GM19324 (cell line): ENCODE results near the gene LPGAT1.
"Not testable (repeated sequence)": the region's sequence is repeated elsewhere in the genome, so short reads cannot be mapped to it uniquely, and the experiment has no call there.

Experiments used
- ATAC-seq: cut with Tn5 transposase; IDR thresholded peaks from one replicate; pipeline ENCODE4 v1.9.1; 2021; ENCODE audit warnings: mild to moderate bottlenecking, moderate library complexity; ENCODE audit not compliant: unreplicated experiment, low FRiP score

Gene LPGAT1

GRCh38 chr1:211830328-211831142 is at the start of gene LPGAT1:
Gene LPGAT1 (minus strand): TSS chr1:211830763. CDS start chr1:211829296, 1,467 bp downstream.
- peak; percentile 77 for ATAC-seq

DNA sequence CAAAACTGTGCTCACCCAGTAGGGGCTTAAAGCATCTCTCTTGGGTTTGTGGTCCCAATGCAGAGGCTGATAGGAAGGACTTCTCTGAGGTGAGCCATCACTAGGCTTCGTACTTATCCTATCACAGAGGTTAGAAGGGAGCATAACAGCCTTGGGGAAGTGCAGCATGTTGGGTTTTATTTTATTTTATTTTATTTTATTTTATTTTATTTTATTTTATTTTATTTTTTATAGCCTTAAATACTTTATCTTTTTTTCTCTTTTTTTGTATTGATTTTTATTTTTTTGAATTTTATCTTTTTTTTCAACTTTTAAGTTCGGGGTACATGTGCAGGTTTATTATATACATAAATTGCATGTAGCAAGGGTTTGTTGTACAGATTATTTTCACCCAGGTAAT is 48.9 kb upstream of the LPGAT1 start:
- ATAC-seq, result no peak

- ATAC-seq, result no peak
Observed at GRCh38 chr1:211876851-211877590, 46.5 kb upstream of the LPGAT1 start.

- ATAC-seq, result no peak
Observed at GRCh38 chr1:211875541-211875940, 45.0 kb upstream of the LPGAT1 start.

GRCh38 chr1:211874521-211875347 is 44.2 kb upstream of the LPGAT1 start:
- ATAC-seq, result no peak

- ATAC-seq, result not testable (repeated sequence)
Observed at GRCh38 chr1:211873731-211874130, 43.2 kb upstream of the LPGAT1 start.

DNA sequence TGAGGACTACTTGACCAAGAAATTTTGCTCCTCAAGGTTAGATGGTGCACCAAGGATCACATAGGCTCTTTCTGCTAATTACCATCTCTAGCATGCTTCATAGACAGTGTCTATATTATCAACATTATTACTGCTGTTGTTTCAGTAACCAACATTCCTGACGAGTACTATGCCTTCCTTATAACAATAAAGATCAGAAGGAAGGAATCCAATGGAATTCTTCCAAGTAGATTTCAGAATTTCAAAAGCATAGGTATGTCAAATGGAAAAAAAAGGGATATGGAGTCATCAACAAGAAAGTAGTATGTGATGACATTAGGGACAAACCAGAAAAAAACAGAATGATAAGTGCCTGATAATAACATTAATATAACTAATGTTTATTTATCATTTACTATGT is 39.6 kb upstream of the LPGAT1 start:
- no peak for ATAC-seq

DNA sequence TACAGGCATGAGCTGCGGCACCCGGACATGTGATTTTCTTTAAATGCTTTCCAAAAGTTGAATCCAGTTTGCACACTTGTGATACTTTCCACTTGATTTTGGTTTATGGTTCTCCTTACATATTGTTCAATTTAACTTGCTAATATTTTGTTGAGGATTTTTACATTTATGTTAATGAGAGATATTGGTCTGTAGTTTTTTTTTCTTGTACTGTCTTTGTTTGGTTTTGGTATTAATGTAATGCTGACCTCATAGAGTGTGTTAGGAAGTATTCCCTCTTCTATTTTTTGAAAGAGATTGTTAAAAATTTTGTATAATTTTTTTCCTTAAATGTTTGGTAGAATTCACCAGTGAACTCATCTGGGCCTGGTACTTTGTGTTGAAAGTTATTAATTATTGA is 34.6 kb upstream of the LPGAT1 start:
- ATAC-seq, result no peak

DNA sequence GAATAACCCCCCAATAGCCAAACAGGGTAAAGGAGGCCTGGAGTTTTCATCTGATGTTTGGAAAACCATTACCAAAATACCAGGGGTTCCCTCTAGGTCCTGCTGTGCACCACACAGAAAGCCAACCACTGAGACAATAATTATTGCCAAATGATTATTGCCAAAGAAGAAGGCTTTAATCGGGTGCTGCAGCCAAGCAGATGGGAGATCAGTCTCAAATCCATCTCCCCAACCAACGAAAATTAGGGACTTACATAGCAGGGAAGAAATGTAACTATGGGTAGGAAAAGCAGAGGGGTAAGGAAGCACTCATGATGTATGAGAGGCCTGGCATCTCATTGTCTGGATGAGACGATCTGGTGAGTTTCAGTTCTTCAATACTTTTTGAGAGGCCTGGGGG is 28.8 kb upstream of the LPGAT1 start:
- no peak for ATAC-seq

DNA sequence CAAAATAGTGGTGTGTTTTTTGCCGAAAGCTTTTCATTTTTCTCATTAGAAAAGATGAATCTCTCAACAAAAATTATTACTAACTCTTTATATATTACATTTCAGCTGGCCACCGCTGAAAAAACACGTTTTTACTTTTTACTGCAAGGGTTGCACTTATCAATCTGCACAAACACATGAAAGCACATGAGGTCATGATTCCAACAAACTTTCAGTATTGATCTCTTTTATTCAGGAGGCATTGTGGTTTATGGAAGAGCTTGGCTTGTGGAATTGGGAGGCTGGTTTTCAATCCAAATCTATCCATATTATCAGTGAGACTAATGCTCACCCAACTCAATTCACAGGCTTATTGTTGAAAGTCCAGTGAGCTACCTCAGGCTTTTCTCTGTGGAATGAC is 20.6 kb upstream of the LPGAT1 start:
- ATAC-seq, result no peak

GRCh38 chr1:211843507-211844298 is 13.1 kb upstream of the LPGAT1 start:
- no peak for ATAC-seq

- no peak for ATAC-seq
Observed at GRCh38 chr1:211843018-211843417, 12.5 kb upstream of the LPGAT1 start.

DNA sequence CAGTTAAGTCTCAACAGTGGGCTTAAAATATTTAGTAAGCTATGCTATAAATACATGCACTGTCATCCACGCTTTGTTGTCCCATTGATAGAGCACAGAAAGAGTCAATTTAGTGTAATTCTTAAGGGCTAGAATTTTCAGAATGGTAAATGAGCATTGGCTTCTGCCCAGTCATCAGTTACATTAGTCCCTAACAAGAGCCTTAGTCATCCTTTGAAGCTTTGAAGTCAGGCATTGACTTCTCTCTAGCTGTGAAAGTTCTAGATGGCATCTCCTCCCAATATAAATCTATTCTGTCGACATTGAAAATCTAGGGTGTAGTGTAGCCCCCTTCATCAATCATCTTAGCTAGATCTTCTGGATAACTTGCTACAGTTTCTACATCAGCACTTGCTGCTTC is 12.0 kb upstream of the LPGAT1 start:
- ATAC-seq, result no peak

DNA sequence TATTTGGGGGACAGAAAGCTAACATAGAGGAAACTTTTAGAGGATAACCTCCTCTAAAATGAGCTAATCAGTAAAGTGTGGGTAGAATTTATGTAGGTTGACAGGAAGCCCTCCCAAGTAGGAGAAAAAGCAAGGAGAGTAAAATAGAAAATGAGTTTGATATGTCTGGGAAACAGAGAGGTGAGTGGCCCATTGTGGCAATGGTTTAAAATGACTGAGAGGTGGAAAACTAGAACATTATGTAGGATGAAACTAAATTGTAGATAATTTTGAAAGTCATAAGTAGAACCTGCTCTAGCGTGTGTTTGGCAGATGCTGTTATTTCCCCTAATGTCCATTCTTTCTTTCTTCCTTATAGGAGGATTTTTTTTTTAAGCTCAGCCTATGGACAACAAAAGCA is 8.5 kb upstream of the LPGAT1 start:
- ATAC-seq, result no peak

GRCh38 chr1:211833174-211833820 is 2.7 kb upstream of the LPGAT1 start:
- no peak for ATAC-seq

DNA sequence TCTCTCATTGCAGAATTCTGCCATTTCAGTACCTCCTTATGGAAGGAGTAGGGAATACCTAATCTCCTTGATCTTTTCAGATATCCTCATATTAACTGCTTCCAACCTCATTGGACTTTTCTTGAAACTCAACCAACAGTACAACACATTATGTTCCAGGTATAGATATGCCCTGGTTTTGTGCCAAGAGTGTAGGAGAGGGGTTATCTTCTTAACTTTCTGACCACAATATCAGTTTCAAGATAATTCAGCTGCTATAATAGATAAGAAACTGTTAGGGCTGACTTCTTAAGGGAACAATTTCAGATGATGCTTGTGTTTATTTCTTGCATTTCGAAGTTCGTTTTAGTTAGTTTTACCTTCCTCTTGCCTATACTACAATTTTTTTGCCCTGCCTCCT is 2.1 kb upstream of the LPGAT1 start:
- no peak for ATAC-seq

GRCh38 chr1:211831558-211832323 is 1.2 kb upstream of the LPGAT1 start:
- no peak for ATAC-seq

- no peak for ATAC-seq
Observed at GRCh38 chr1:211830055-211830327, 572 bp downstream of the LPGAT1 start.

GRCh38 chr1:211829343-211830054 is 1.1 kb downstream of the LPGAT1 start:
- ATAC-seq, result no peak
